Ascending aorta (tissue), 2 donors: ENCODE data around the gene RNF166. TPM values are rescaled to one million over a fixed set of nuclear protein-coding genes. Genes with fewer than 3 reads are reported as not detected.

Experiments
- DNase-seq, 2 donors: peaks; one replicate each; pipeline ENCODE4 v3.0.0-alpha.2; 2019; ENCODE audit warnings: low spot score in 2 of 2
- H3K27ac ChIP-seq, 2 donors: fragments of 200-600 bp; sonication (generic); one replicate each; pipeline ENCODE4 v1.5.1; 2016 to 2017; ENCODE audit warnings: mild to moderate bottlenecking in 1 of 2
- H3K27me3 ChIP-seq: fragments of 200-600 bp; sonication (generic); one replicate; pipeline ENCODE4 v1.5.1; 2017
- H3K36me3 ChIP-seq, 2 donors: fragments of 200-600 bp; sonication (generic); one replicate each; pipeline ENCODE4 v1.5.1; 2016
- H3K4me1 ChIP-seq, 2 donors: fragments of 200-600 bp; sonication (generic); one replicate each; pipeline ENCODE4 v1.5.1; 2016 to 2017; ENCODE audit warnings: mild to moderate bottlenecking in 1 of 2
- H3K4me3 ChIP-seq, 2 donors: fragments of 200-600 bp; sonication (generic); one replicate each; pipeline ENCODE4 v1.5.1; 2016 to 2017; ENCODE audit warnings: mild to moderate bottlenecking in 1 of 2
- H3K9me3 ChIP-seq, 2 donors: fragments of 200-600 bp; sonication (generic); one replicate each; pipeline ENCODE4 v1.5.1; 2016
- CTCF ChIP-seq, 3 experiments: fragments of 200-600 bp in 2 of 3; fragments of 450-650 bp in 1 of 3; sonication (generic) in 2 of 3; IDR thresholded peaks; one replicate each; pipeline ENCODE4 v1.5.1; 2016 to 2019; ENCODE audit warnings: antibody characterized with exemption in 3 of 3, mild to moderate bottlenecking in 1 of 3, moderate library complexity in 1 of 3
- intact Hi-C: fragments of 100-400 bp; cut with DNase I; formaldehyde crosslinking; loops from one replicate; pipeline ENCODE4 v1.15.1; 2023
- total RNA-seq: library from RNA; depleted of rRNA; stranded (reverse); fragments of >200 nt; gene quantifications from one replicate; pipeline ENCODE4 v1.1.0, GENCODE V29; 2016

The RNF166 gene
- total RNA-seq, 1 donor from 2014 or later: 44.3 TPM

- intact Hi-C loops: no loop called here
- peaks cover 13% of the 10 kb centered on the region for H3K27me3 ChIP-seq
Observed at GRCh38 chr16:88680554-88681083, 25.6 kb downstream of the RNF166 start.

GRCh38 chr16:88678224-88678979 is 27.8 kb downstream of the RNF166 start:
- peaks cover 7% of the 10 kb centered on the region for H3K27me3 ChIP-seq

More at GRCh38 chr16:88680554-88681083, 25.6 kb downstream of the RNF166 start:
- no peak for DNase-seq
- Histone ChIP-seq H3K9me3 (no peaks in the 10 kb centered on the region), H3K36me3 (no peaks in the 10 kb centered on the region), H3K4me3 (no peak overlapping the region), H3K27ac (no peak overlapping the region), H3K4me1 (peaks cover 2 to 3% of the 10 kb centered on the region in 2 donors)
- TF ChIP-seq CTCF (IDR thresholded peaks at IDR 0.05): no peak

GRCh38 chr16:88677721-88678120 is 28.5 kb downstream of the RNF166 start:
- H3K27me3 ChIP-seq: peaks cover 7% of the 10 kb centered on the region
- H3K27ac ChIP-seq: no peak overlapping the region
- TF ChIP-seq CTCF (IDR thresholded peaks at IDR 0.05): no peak
- H3K9me3 ChIP-seq: no peaks in the 10 kb centered on the region
- no peak overlapping the region for H3K4me3 ChIP-seq
- DNase-seq: no peak
- H3K36me3 ChIP-seq: no peaks in the 10 kb centered on the region
- no peaks in the 10 kb centered on the region for H3K4me1 ChIP-seq
- intact Hi-C loops: no loop called here

More at GRCh38 chr16:88678224-88678979, 27.8 kb downstream of the RNF166 start:
- Histone ChIP-seq H3K9me3 (no peaks in the 10 kb centered on the region), H3K36me3 (no peaks in the 10 kb centered on the region), H3K27ac (no peak overlapping the region), H3K4me1 (no peaks in the 10 kb centered on the region), H3K4me3 (no peak overlapping the region)
- TF ChIP-seq CTCF (IDR thresholded peaks at IDR 0.05): no peak
- no peak for DNase-seq
- intact Hi-C loops: no loop called here

- no peaks in the 10 kb centered on the region for H3K9me3 ChIP-seq
- intact Hi-C loops: no loop called here
- peaks cover 7% of the 10 kb centered on the region for H3K27me3 ChIP-seq
- DNase-seq: no peak
- no peaks in the 10 kb centered on the region for H3K36me3 ChIP-seq
- no peak overlapping the region for H3K4me3 ChIP-seq
- no peak overlapping the region for H3K27ac ChIP-seq
- H3K4me1 ChIP-seq: no peaks in the 10 kb centered on the region
- no peak for TF ChIP-seq CTCF (IDR thresholded peaks at IDR 0.05)
Observed at GRCh38 chr16:88676502-88677242, 29.5 kb downstream of the RNF166 start.

DNA sequence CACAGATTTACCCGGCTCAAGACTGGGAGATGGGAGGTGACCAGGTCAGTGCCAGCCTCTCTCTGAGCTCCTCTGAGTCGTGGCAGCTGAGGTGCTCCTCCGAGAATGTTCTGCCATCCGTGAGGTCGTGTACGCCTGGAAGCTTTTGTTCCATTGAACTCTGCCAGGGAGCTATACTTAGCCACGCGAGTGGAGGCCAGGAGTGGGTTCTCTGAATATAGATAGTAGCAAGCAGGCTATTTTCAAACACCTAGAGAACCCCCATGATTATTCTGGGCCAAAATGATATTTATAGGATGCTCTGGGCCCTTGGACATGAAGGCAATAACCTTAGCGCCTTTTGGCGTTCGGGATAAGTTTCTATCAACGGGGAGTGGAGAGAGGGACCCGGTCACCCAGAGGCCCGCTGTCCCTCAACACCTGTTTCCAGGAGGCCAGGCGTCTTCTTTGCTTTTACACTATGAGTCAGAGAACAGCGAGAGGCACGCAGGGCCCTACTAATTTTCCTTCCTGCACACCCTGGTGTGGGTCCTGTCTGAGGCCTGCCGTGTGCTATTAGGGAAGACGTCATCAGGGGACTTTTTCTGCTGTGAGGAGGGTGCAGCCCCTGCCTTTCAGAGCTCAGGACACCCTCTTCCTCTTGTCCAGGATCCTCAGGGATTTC is 32.4 kb downstream of the RNF166 start:
- H3K27me3 ChIP-seq: peaks cover 7% of the 10 kb centered on the region
- no peak overlapping the region for H3K27ac ChIP-seq
- intact Hi-C loops: no loop called here
- H3K4me1 ChIP-seq: no peaks in the 10 kb centered on the region
- no peak for TF ChIP-seq CTCF (IDR thresholded peaks at IDR 0.05)
- no peak overlapping the region for H3K4me3 ChIP-seq
- DNase-seq: no peak
- H3K9me3 ChIP-seq: no peaks in the 10 kb centered on the region
- no peaks in the 10 kb centered on the region for H3K36me3 ChIP-seq
